Common myeloid progenitor, CD34-positive (primary cell): Measurements from ENCODE around the gene TMBIM4.
"Not testable (repeated sequence)": the region's sequence is repeated elsewhere in the genome, so short reads cannot be mapped to it uniquely, and the experiment has no call there.

ENCODE experiments used
- CTCF ChIA-PET: fragments of 350-600 bp; sonication (Branson Sonifier 250); formaldehyde crosslinking; loops from one replicate; lab custom pipeline; 2021; ENCODE audit warnings: antibody characterized with exemption; lab: Charles Lee
- POLR2A ChIA-PET: fragments of 350-600 bp; sonication (Branson Sonifier 250); formaldehyde crosslinking; loops from one replicate; lab custom pipeline; 2021; ENCODE audit warnings: antibody characterized with exemption; lab: Charles Lee
- DNase-seq, 3 donors: peaks; one replicate each; pipeline versions ENCODE4 v3.0.0 to v3.0.0-alpha.2; 2013
- H3K27ac ChIP-seq, 2 experiments: 1 replicate in 1 of 2; 2 replicates in 1 of 2; pipeline ENCODE4 v1.7.0; 2013; ENCODE audit warnings: inconsistent platforms in 2 of 2, low read length in 2 of 2, mild to moderate bottlenecking in 2 of 2, low read depth in 1 of 2, moderate library complexity in 1 of 2; ENCODE audit not compliant: severe bottlenecking in 2 of 2, insufficient read depth in 1 of 2, poor library complexity in 1 of 2
- H3K27me3 ChIP-seq, 5 experiments: replicated peaks in 2 of 5; 1 replicate in 3 of 5; 2 replicates in 2 of 5; pipeline versions ENCODE4 v1.6.1 to v1.7.0; 2013; ENCODE audit warnings: low read length in 4 of 5, mild to moderate bottlenecking in 2 of 5, moderate library complexity in 2 of 5, inconsistent platforms in 1 of 5; ENCODE audit not compliant: insufficient read depth in 5 of 5, control insufficient read depth in 4 of 5
- H3K36me3 ChIP-seq, 4 experiments: 1 replicate in 2 of 4; 2 replicates in 2 of 4; pipeline versions ENCODE4 v1.6.1 to v1.7.0; 2013; ENCODE audit warnings: low read length in 3 of 4, control low read depth in 1 of 4, mild to moderate bottlenecking in 1 of 4; ENCODE audit not compliant: control insufficient read depth in 4 of 4, insufficient read depth in 4 of 4
- H3K4me1 ChIP-seq, 4 experiments: 1 replicate in 3 of 4; 2 replicates in 1 of 4; pipeline versions ENCODE4 v1.6.1 to v1.7.1; 2013; ENCODE audit warnings: low read length in 3 of 4, mild to moderate bottlenecking in 3 of 4, control low read depth in 1 of 4, inconsistent platforms in 1 of 4, moderate library complexity in 1 of 4; ENCODE audit not compliant: control insufficient read depth in 4 of 4, insufficient read depth in 4 of 4; ENCODE audit errors: control extremely low read depth in 1 of 4
- H3K4me3 ChIP-seq, 7 experiments: 1 replicate in 4 of 7; 2 replicates in 3 of 7; pipeline versions ENCODE4 v1.5.1 to v1.7.0; 2013; ENCODE audit warnings: mild to moderate bottlenecking in 7 of 7, low read length in 6 of 7, moderate library complexity in 6 of 7, inconsistent platforms in 2 of 7, low read depth in 2 of 7, control low read depth in 1 of 7; ENCODE audit not compliant: insufficient read depth in 4 of 7, control insufficient read depth in 1 of 7; ENCODE audit errors: extremely low read depth in 1 of 7
- H3K9me3 ChIP-seq, 5 experiments: 1 replicate in 4 of 5; 2 replicates in 1 of 5; pipeline versions ENCODE4 v1.6.1 to v1.7.1; 2013; ENCODE audit warnings: low read length in 4 of 5, mild to moderate bottlenecking in 2 of 5, inconsistent platforms in 1 of 5, low read depth in 1 of 5, moderate library complexity in 1 of 5; ENCODE audit not compliant: control insufficient read depth in 4 of 5, insufficient read depth in 2 of 5; ENCODE audit errors: control extremely low read depth in 1 of 5
- WGBS: methylation state at CpG from one replicate; pipeline ENCODE4 v1.1.5; 2013; ENCODE audit not compliant: insufficient coverage; 5-methylcytosine and 5-hydroxymethylcytosine counted together

TMBIM4 gene

DNA sequence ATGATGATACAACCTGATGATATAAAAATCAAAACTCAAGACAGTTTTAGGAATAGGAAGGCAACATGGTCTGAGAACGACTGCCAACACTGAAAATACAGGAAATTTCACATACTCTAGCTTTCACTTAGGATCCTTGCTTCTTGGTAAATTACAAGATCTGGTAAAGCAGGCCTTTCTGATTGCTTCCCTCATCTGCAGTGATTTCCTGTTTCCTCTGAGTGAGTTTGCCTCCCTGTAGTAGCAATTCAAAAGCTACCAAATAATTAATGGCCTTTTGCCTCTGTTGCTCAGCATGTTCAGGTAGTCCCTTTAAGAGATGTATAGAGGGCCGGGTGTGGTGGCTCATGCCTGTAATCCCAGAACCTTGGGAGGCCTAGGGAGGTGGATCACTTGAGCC is 17.2 kb upstream of the TMBIM4 start:
- H3K27ac ChIP-seq = no peak overlapping the region
- peaks cover 17 to 38% (median 28%) of the 10 kb centered on the region in 4 experiments for H3K4me1 ChIP-seq
- H3K27me3 ChIP-seq = no peaks in the 10 kb centered on the region
- H3K4me3 ChIP-seq = peak overlapping the region in 1 of 7 experiments; percentile 11
- ChIA-PET POLR2A (interaction anchor here (3.6 kb wide), 1 partner anchor 18 kb away, joined by 20 read pairs; the partner anchor contains the start of gene TMBIM4), CTCF (interaction anchor here (1.6 to 4.3 kb wide), 3 partner anchors 14 to 29 kb away, joined by 3 to 18 read pairs (median 6); partner anchors contain the start of gene TMBIM4)
- no peaks in the 10 kb centered on the region for H3K36me3 ChIP-seq
- peak in 2 of 3 donors; percentile 60 to 68 for DNase-seq
- 40% methylated on average over 1 of the region's 2 CpGs for WGBS
- H3K9me3 ChIP-seq = no peaks in the 10 kb centered on the region

DNA sequence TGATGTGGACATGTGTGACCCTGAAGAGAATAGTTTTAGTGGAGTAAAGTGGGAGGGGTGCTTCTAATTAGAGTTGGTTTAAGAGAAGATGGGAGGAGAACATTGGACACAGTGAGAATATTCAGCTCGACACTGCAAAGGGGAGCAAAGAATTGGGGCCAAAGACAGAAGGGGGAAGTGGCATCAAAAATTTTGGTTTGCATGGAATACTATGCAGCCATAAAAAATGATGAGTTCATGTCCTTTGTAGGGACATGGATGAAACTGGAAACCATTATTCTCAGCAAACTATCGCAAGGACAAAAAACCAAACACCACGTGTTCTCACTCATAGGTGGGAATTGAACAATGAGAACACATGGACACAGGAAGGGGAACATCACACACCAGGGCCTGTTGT is 15.0 kb upstream of the TMBIM4 start:
- DNase-seq, POLR2A ChIA-PET, H3K27me3 ChIP-seq, H3K9me3 ChIP-seq, H3K36me3 ChIP-seq, H3K27ac ChIP-seq, H3K4me3 ChIP-seq: not testable (repeated sequence)
- WGBS = 100% methylated on average over 1 of the region's 3 CpGs
- H3K4me1 ChIP-seq = peaks cover 4 to 16% (median 9%) of the 10 kb centered on the region in 4 experiments
- CTCF ChIA-PET = interaction anchor here (2.5 kb wide), 1 partner anchor 43 kb away, joined by 5 read pairs; no protein-coding TSS in a partner anchor

DNA sequence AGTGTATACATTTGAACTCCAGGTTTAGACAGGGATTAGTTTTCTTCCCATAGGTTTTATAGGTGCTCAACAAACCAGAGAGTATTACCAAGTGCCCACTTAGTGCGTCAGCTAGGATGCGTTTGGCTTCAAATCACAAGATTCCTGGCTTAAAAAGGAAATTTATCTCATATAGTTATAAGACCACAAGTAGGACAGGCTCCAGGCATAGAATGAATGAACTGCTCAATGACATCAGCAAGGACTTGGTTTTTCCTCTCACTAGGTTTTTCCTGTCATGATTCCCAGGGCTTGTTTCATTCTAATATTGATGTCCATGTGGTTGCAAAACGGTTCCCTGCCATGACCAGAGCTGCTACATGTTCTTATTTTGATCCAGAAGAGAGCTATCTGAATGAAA is 13.2 kb upstream of the TMBIM4 start:
- no peaks in the 10 kb centered on the region for H3K27me3 ChIP-seq
- peaks cover 0 to 5% (median 0%) of the 10 kb centered on the region in 4 experiments for H3K4me1 ChIP-seq
- CTCF ChIA-PET = interaction anchor here (0.7 to 2.5 kb wide), 4 partner anchors 9 to 53 kb away, joined by 3 to 5 read pairs (median 4); no protein-coding TSS in a partner anchor
- 100% methylated on average over 2 of the region's 3 CpGs for WGBS
- H3K9me3 ChIP-seq = no peaks in the 10 kb centered on the region
- no peak overlapping the region for H3K4me3 ChIP-seq
- H3K27ac ChIP-seq = no peak overlapping the region
- POLR2A ChIA-PET = no interaction called here
- no peak for DNase-seq
- no peaks in the 10 kb centered on the region for H3K36me3 ChIP-seq

DNA sequence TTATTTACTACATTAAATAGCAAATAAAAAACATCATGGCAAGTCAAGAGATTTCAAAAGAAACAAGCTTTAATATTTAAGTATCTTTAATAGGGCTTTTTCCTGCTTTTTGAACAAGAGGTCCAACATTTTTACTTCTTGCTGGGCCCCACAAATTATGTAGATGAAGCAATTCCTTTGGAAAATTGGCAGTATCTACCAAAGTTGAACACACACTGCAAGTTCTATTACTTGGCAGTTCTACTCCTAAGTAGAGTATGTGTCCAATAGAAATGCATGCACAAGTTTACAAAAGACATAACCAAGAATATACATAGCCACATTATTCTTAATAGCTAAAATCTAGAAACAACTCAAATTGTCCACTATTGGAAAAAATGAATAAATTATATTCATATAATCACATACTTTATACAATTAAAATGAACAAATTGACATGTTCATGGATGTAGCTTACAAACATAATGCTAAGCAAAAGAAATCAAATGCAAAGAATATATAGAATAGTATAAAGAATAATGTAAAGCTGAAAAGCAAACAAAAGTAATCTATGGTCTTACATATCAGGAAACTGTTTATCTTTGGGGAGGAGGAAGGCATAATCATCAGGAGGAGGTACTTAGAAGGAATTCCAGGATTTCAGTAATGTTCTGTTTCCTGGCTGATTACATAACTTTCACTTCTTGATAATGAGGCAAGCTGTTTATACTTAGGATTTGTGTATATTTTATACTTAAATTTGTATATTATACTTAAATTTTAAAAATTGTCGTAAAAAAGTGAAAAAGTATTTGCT is 6.5 kb upstream of the TMBIM4 start:
- Histone ChIP-seq H3K27ac (no peak overlapping the region), H3K36me3 (no peaks in the 10 kb centered on the region), H3K27me3 (no peaks in the 10 kb centered on the region), H3K4me1 (peaks cover 0 to 2% (median 0%) of the 10 kb centered on the region in 4 experiments), H3K4me3 (no peak overlapping the region), H3K9me3 (no peaks in the 10 kb centered on the region)
- WGBS = no CpG with 5 or more reads among the region's 1 CpG
- ChIA-PET POLR2A (no interaction called here), CTCF (interaction anchor here (1.0 kb wide), 1 partner anchor 9 kb away, joined by 4 read pairs; no protein-coding TSS in a partner anchor)
- DNase-seq = no peak

DNA sequence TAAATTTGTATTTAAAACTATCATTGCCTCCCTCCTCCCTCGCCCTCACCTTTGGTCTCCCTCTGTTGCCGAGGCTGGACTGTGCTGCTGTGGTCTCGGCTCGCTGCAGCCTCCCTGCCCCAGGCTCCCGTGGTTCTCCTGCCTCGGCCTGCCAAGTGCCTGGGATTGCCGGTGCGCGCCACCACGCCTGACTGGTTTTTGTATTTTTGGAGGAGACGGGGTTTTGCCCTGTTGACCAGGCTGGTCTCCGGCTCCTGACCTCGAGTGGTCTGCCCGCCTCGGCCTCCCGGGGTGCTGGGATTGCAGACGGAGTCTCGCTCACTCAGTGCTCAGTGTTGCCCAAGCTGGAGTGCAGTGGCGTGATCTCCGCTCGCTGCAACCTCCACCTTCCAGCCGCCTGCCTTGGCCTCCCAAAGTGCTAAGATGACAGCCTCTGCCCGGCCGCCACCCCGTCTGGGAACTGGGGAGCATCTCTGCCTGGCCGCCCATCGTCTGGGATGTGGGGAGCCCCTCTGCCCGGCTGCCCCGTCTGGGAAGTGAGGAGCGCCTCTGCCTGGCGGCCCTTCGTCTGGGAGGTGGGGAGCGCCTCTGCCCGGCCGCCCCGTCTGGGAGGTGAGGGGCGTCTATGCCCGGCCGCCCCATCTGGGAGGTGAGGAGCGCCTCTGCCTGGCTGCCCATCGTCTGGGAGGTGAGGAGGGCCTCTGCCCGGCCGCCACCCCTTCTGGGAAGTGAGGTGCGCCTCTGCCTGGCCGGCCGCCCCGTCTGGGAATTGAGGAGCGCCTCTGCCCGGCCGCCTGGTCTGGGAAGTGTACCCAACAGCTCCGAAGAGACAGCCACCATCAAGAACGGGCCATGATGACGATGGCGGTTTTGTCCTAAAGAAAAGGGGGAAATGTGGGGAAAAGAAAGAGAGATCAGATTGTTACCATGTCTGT is 4.9 kb upstream of the TMBIM4 start:
- WGBS = 97% methylated on average over 41 of the region's 54 CpGs

DNA sequence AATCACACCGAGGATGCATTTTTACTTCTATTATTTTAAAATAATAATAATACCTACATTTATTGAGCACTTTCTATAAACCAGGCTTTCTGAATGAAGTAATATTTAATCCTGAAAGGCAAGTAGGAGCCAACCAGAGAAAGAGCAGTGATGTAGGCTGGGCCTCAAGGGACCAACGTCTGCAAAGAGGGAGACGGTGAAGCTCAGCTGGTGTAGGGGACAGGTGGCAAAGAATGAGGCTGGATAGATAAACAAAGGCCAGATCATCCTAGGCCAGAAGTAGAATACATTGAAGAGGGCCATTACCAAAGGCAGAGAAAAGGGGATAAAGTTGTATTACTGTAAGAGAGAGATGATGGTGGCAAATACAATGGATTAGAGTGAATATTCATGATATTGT is 810 bp upstream of the TMBIM4 start:
- no peak for DNase-seq
- Histone ChIP-seq H3K27ac (no peak overlapping the region), H3K4me1 (peaks cover 10 to 22% (median 12%) of the 10 kb centered on the region in 4 experiments), H3K4me3 (peak overlapping the region in 6 of 7 experiments; percentile 87 to 97 (median 92)), H3K9me3 (peaks cover 0 to 3% (median 0%) of the 10 kb centered on the region in 5 experiments), H3K36me3 (peaks cover 3 to 14% (median 8%) of the 10 kb centered on the region in 4 experiments), H3K27me3 (no peaks in the 10 kb centered on the region)
- CTCF ChIA-PET = interaction anchor here (1.0 to 2.0 kb wide), 2 partner anchors 9 to 21 kb away, joined by 5 to 15 read pairs; no protein-coding TSS in a partner anchor
- WGBS = 100% methylated on average over 2 of the region's 3 CpGs
- POLR2A ChIA-PET = interaction anchor here (1.8 kb wide), 1 partner anchor 66 kb away, joined by 4 read pairs; no protein-coding TSS in a partner anchor

More for the DNA sequence above, 4.9 kb upstream of the TMBIM4 start:
- CTCF ChIA-PET, H3K4me1 ChIP-seq, H3K36me3 ChIP-seq, H3K27me3 ChIP-seq, DNase-seq, H3K27ac ChIP-seq, H3K4me3 ChIP-seq, POLR2A ChIA-PET, H3K9me3 ChIP-seq: not testable (repeated sequence)
